ENCODE results near the gene ACP3. TPM values are rescaled to one million over a fixed set of nuclear protein-coding genes. Genes with fewer than 3 reads are reported as not detected.

Gene ACP3
- total RNA-seq, 1 experiment from 2014 or later: 14.6 TPM

DNA sequence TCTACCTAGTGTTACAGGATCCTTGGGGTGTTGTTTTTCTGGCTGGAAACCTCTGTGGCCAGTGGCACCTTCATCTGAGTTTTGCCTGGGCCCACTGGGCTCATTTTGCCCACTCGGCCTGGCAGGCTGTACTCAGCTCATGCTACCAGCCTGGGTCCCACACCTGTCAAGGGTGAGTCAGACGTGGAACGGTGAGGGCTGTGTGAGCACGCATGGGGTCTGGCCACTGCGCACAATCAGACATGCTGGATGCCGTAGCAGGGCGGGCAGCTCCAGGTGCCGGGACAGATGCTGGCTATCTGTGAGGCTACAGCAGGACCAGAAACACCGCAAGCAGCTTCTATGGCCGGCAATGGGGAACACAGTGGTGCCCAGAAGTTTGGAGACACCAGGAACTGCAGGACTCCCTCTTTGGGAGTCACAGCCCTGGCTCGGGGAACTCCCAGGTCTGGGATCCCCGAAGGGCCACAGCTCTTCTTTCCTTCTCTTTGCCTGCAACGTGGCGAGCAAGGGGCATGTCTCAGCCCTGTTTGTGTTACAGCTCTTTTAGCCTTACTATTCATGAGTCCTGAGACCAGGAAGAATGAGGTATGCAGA lies 64.2 kb downstream of the ACP3 start:
- H3K27ac ChIP-seq (ENCODE audit: low read depth, low read length, poor library complexity, severe bottlenecking): no peak overlapping the region
- no TSS peak for BruUV-seq (replicated peaks)
- H3K4me3 ChIP-seq (ENCODE audit: low read depth, low read length, poor library complexity, severe bottlenecking): no peak overlapping the region
- DNase-seq (ENCODE audit: low spot score): no peak
- no peaks in the 10 kb centered on the region for H3K9me3 ChIP-seq (ENCODE audit: low read depth, low read length, poor library complexity, severe bottlenecking)
- H3K36me3 ChIP-seq (ENCODE audit: insufficient read depth, low read length, poor library complexity, severe bottlenecking): no peaks in the 10 kb centered on the region
- POLR2A ChIA-PET (ENCODE audit: low non-redundant PET): no interaction called here
- TF ChIP-seq, protein P1, sequence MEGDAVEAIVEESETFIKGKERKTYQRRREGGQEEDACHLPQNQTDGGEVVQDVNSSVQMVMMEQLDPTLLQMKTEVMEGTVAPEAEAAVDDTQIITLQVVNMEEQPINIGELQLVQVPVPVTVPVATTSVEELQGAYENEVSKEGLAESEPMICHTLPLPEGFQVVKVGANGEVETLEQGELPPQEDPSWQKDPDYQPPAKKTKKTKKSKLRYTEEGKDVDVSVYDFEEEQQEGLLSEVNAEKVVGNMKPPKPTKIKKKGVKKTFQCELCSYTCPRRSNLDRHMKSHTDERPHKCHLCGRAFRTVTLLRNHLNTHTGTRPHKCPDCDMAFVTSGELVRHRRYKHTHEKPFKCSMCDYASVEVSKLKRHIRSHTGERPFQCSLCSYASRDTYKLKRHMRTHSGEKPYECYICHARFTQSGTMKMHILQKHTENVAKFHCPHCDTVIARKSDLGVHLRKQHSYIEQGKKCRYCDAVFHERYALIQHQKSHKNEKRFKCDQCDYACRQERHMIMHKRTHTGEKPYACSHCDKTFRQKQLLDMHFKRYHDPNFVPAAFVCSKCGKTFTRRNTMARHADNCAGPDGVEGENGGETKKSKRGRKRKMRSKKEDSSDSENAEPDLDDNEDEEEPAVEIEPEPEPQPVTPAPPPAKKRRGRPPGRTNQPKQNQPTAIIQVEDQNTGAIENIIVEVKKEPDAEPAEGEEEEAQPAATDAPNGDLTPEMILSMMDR (conservative IDR thresholded peaks at IDR 0.05; ENCODE audit: low read depth, low read length): no peak
- no peak for TF ChIP-seq EZH2 (IDR thresholded peaks at IDR 0.05; ENCODE audit: borderline replicate concordance, low read depth, low read length, poor library complexity, severe bottlenecking)
- H3K4me1 ChIP-seq (ENCODE audit: insufficient read depth, low read length, poor library complexity, severe bottlenecking): peaks cover 15% of the 10 kb centered on the region
- CTCF ChIA-PET: no interaction called here
- intact Hi-C loops (cut with micrococcal nuclease; ENCODE audit: unreplicated experiment): no loop called here
- no peaks in the 10 kb centered on the region for H3K27me3 ChIP-seq (replicated peaks; ENCODE audit: insufficient read depth, low read depth, low read length, poor library complexity)

DNA sequence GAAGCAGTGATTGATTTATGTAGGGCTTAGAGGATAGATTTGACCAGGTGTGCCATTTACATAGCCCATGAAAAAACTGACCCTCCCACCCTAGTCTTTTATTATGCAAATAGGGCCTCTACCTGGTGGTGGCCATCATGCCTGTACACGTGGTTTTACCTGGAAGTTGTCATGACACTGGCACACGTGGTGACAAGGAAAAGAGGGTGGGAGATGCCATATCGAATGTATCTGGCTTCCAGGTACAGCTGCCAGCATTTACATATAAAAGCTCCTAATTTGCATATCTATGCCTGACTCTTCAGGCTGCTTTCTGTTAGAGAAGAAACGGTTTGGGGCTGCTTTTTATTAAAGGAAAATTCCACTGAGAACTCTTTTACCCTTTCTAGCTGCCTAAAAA lies 65.1 kb downstream of the ACP3 start:
- no peaks in the 10 kb centered on the region for H3K9me3 ChIP-seq (ENCODE audit: low read depth, low read length, poor library complexity, severe bottlenecking)
- H3K36me3 ChIP-seq (ENCODE audit: insufficient read depth, low read length, poor library complexity, severe bottlenecking): no peaks in the 10 kb centered on the region
- peaks cover 15% of the 10 kb centered on the region for H3K4me1 ChIP-seq (ENCODE audit: insufficient read depth, low read length, poor library complexity, severe bottlenecking)
- POLR2A ChIA-PET (ENCODE audit: low non-redundant PET): no interaction called here
- no peak overlapping the region for H3K4me3 ChIP-seq (ENCODE audit: low read depth, low read length, poor library complexity, severe bottlenecking)
- H3K27ac ChIP-seq (ENCODE audit: low read depth, low read length, poor library complexity, severe bottlenecking): no peak overlapping the region
- CTCF ChIA-PET: no interaction called here
- no peaks in the 10 kb centered on the region for H3K27me3 ChIP-seq (replicated peaks; ENCODE audit: insufficient read depth, low read depth, low read length, poor library complexity)
- DNase-seq (ENCODE audit: low spot score): no peak
- TF ChIP-seq, protein P1 (conservative IDR thresholded peaks at IDR 0.05; ENCODE audit: low read depth, low read length): no peak
- TF ChIP-seq EZH2 (IDR thresholded peaks at IDR 0.05; ENCODE audit: borderline replicate concordance, low read depth, low read length, poor library complexity, severe bottlenecking): no peak
- no TSS peak for BruUV-seq (replicated peaks)
- intact Hi-C loops (cut with micrococcal nuclease; ENCODE audit: unreplicated experiment): no loop called here

DNA sequence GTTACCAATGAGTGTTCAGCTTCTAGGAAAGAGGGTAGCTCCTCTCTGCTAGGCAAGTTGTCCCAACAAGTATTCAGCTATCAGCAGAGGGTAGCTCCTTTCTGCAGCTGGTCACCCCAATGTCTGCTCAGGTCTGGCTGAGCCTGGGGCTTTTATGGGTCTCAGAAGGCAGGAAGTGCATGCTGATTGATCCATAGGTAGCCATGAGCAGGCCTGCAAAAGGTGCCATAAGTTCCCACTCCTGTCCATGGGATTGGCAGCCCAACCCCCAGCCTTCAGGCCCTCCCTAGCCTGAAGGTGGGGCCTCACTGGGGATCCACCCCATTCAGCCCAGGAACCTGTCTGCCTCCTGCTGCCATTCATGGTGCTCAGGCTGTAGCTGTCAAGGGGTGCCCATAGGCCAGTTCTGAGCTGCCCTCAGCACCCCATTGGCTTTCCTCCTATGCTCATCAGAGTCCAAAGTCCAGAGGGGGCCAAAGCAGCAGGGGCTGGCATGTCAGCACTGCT lies 65.5 kb downstream of the ACP3 start:
- no peak overlapping the region for H3K4me3 ChIP-seq (ENCODE audit: low read depth, low read length, poor library complexity, severe bottlenecking)
- ChIA-PET POLR2A (ENCODE audit: low non-redundant PET) (no interaction called here), CTCF (no interaction called here)
- H3K27ac ChIP-seq (ENCODE audit: low read depth, low read length, poor library complexity, severe bottlenecking): no peak overlapping the region
- no peaks in the 10 kb centered on the region for H3K36me3 ChIP-seq (ENCODE audit: insufficient read depth, low read length, poor library complexity, severe bottlenecking)
- TF ChIP-seq EZH2 (IDR thresholded peaks at IDR 0.05; ENCODE audit: borderline replicate concordance, low read depth, low read length, poor library complexity, severe bottlenecking): no peak
- TF ChIP-seq, protein P1 (conservative IDR thresholded peaks at IDR 0.05; ENCODE audit: low read depth, low read length): no peak
- H3K27me3 ChIP-seq (replicated peaks; ENCODE audit: insufficient read depth, low read depth, low read length, poor library complexity): no peaks in the 10 kb centered on the region
- H3K4me1 ChIP-seq (ENCODE audit: insufficient read depth, low read length, poor library complexity, severe bottlenecking): peaks cover 15% of the 10 kb centered on the region
- no peaks in the 10 kb centered on the region for H3K9me3 ChIP-seq (ENCODE audit: low read depth, low read length, poor library complexity, severe bottlenecking)
- DNase-seq (ENCODE audit: low spot score): no peak
- intact Hi-C loops (cut with micrococcal nuclease; ENCODE audit: unreplicated experiment): no loop called here
- BruUV-seq (replicated peaks): no TSS peak
